SK-N-MC (cell line): Measurements from ENCODE around the gene NDUFAF8.

Experiments
- DNase-seq: peaks from one replicate; pipeline ENCODE4 v3.0.0-alpha.2; 2011; ENCODE audit warnings: low read depth, low spot score
- H3K27ac ChIP-seq: fragments of 200-600 bp; sonication (generic); 2 replicates; pipeline ENCODE4 v1.5.1; 2016; ENCODE audit warnings: mixed run types
- H3K36me3 ChIP-seq: fragments of 200-600 bp; sonication (generic); 2 replicates; pipeline ENCODE4 v1.6.1; 2017; ENCODE audit warnings: antibody characterized with exemption, low read length, mixed read lengths; ENCODE audit not compliant: insufficient read depth
- H3K4me3 ChIP-seq: fragments of 200-600 bp; sonication (generic); 2 replicates; pipeline ENCODE4 v1.5.1; 2016
- H3K9ac ChIP-seq: fragments of 200-600 bp; sonication (generic); 2 replicates; pipeline ENCODE4 v1.8.0; 2017; ENCODE audit warnings: mixed run types, mixed read lengths; ENCODE audit not compliant: insufficient read length
- H3K9me3 ChIP-seq: fragments of 200-600 bp; sonication (generic); 2 replicates; pipeline ENCODE4 v1.6.1; 2017; ENCODE audit warnings: low read depth, mild to moderate bottlenecking, antibody characterized with exemption, low read length, moderate library complexity, mixed read lengths
- EZH2 ChIP-seq: fragments of 200-600 bp; sonication (generic); IDR thresholded peaks from one replicate; pipeline ENCODE4 v1.6.1; 2017; ENCODE audit warnings: antibody characterized with exemption
- FOXP2 ChIP-seq: optimal IDR thresholded peaks from 2 replicates; pipeline ENCODE3; 2011; ENCODE audit warnings: mild to moderate bottlenecking, moderate library complexity; ENCODE audit not compliant: insufficient read depth; ENCODE audit errors: extremely low read length, control extremely low read depth
- POLR2AphosphoS5 ChIP-seq: IDR thresholded peaks from 2 replicates; pipeline ENCODE4 v1.6.1; 2012; ENCODE audit warnings: mild to moderate bottlenecking, low read depth, low read length, borderline replicate concordance

NDUFAF8 gene

DNA sequence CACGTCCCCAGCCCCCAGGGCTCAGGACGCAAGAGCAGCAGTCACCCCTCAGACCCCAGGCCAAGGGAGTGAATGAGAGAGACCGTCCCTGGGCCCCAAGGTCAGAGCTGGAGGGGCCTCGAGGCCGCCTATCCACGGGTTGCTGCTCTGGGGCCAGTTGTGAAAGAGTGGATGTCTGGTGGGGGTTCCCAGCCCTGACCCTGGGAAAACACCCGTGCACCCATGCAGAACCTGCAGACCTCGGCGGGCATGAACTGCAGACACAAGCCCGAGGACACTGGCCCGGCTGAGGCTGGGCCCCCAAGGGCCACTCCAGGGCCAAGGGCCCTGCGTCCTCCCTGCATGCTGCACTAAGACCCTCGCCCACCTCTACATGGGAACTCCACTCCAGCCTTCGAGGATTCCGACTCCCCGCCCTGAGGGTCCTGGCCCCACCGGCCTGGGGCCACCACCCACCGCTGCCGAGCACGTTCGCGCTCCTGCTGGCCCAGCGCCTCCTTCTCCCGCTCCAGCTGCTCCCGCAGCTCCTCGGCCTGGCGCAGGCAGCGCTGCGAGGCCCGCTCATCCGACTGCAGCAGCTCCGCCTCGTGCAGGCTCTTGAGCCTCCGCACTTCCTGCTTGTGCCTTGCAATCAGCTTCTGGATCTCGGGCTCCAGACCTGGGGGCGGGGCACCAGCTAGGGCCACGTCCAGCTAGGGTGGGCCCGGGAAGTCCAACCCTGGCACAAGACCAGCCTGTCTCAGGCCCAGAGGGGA is 45.5 kb upstream of the NDUFAF8 start:
- no peak for DNase-seq
- no peaks in the 10 kb centered on the region for H3K9me3 ChIP-seq
- no peak overlapping the region for H3K4me3 ChIP-seq
- no peak overlapping the region for H3K9ac ChIP-seq
- TF ChIP-seq POLR2AphosphoS5, result no peak
- no peak for TF ChIP-seq EZH2
- TF ChIP-seq FOXP2, result no peak
- no peaks in the 10 kb centered on the region for H3K36me3 ChIP-seq
- no peak overlapping the region for H3K27ac ChIP-seq

DNA sequence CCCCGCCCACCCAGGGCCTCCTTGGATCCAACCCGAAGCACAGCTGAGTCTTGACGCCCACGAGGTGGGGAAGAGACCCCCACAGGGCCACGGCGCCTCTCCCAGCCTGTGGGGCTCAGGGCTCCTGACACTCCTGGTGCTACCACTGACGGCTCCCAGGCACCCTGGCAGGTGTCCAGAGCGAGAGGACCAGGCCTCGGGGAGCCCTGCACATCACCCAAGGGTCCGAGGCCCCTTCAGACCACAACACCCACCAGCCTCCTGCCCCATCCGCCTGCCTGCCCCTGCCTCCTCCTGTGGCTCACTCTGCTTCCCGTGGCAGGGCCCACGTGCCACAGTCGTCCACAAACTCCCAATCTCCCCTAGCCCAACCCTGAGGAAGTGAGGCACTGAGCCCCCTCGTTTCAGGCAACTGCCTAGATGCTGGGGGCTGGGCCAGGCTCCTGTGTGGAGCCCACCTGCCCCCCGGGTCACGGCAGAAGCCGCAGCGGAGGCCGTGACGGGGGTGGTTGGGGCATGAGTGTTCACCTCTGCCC is 44.8 kb upstream of the NDUFAF8 start:
- DNase-seq, result no peak
- H3K9me3 ChIP-seq, result no peaks in the 10 kb centered on the region
- H3K27ac ChIP-seq, result no peak overlapping the region
- no peak overlapping the region for H3K9ac ChIP-seq
- no peak overlapping the region for H3K4me3 ChIP-seq
- no peaks in the 10 kb centered on the region for H3K36me3 ChIP-seq
- TF ChIP-seq EZH2, result no peak
- no peak for TF ChIP-seq FOXP2
- no peak for TF ChIP-seq POLR2AphosphoS5

DNA sequence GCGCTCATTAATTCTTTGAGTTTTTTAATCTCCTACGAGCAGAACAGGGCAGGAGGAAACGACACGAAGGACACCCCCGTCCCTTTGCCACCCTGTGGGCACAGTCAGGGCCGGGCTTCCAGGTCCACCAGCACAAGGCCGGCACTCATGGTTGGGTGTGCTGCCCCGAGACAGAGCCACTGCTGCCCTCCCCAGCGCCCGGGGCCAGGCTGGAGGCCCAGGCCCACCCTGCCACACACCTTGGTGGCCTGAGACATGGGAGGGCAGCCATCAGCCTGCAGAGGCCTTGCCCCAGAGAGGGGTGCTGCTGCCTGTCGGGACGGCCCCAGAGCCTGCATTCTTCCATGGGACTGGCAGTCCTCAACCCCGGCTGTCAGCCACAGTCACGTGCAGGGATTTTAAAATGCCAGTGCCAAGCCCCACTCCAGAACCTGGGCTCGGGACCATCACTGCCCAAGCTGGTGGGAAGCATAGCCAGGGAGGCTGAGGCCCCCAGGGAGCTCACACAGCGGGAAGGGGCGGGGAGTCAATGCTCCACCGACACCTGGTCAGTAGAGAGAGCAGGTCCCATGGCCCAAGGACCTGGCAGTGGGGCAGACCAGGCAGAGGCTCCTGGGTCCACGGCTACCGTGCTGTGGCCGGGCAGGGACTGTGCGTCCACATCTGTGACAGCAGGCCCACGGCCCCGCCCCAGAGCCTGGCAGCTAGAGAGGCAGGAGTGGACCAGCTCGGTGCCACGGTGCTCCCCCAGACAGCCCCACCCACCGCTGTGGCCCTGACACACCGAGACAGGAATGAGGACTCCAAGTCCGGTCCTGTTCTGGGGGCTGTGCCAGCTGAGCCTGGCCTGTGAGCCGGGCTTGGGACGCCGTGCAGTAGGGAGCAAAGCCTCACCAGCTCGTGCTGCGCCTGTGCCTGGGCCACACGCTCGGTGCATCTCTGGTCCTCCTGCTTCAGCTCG is 43.9 kb upstream of the NDUFAF8 start:
- Histone ChIP-seq H3K4me3 (no peak overlapping the region), H3K9me3 (no peaks in the 10 kb centered on the region), H3K27ac (no peak overlapping the region), H3K9ac (no peak overlapping the region), H3K36me3 (no peaks in the 10 kb centered on the region)
- DNase-seq, result no peak
- TF ChIP-seq EZH2 (no peak), POLR2AphosphoS5 (no peak), FOXP2 (no peak)

DNA sequence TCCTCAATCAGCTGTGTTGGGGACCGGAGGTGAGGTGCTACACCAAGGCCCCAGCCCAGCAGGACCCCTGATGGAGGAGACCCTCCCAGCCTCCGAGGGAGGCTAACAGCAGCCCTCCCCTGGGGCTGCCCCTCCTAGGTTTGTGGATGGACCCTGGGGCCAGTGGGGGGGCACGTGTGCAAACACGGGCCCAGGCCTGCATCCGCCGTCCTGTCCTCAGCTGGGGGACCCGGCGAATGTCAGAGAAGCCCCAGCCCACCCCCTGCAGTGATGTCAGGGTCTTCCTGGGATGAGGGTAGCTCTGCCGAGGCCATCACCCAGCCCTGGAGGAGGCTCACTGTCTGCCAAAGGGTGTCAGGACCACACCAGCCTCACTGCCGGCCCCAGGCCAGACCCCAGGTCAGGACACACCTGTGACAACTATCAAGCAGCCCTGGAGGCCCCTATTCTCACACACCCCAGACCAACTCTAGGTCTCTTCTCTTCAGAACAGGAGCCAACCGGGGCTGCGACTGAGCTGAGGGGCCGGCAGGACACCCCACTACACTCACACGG is 43.1 kb upstream of the NDUFAF8 start:
- Histone ChIP-seq H3K4me3 (no peak overlapping the region), H3K9me3 (no peaks in the 10 kb centered on the region), H3K36me3 (no peaks in the 10 kb centered on the region), H3K9ac (no peak overlapping the region), H3K27ac (no peak overlapping the region)
- TF ChIP-seq POLR2AphosphoS5 (no peak), FOXP2 (no peak), EZH2 (no peak)
- DNase-seq, result no peak

DNA sequence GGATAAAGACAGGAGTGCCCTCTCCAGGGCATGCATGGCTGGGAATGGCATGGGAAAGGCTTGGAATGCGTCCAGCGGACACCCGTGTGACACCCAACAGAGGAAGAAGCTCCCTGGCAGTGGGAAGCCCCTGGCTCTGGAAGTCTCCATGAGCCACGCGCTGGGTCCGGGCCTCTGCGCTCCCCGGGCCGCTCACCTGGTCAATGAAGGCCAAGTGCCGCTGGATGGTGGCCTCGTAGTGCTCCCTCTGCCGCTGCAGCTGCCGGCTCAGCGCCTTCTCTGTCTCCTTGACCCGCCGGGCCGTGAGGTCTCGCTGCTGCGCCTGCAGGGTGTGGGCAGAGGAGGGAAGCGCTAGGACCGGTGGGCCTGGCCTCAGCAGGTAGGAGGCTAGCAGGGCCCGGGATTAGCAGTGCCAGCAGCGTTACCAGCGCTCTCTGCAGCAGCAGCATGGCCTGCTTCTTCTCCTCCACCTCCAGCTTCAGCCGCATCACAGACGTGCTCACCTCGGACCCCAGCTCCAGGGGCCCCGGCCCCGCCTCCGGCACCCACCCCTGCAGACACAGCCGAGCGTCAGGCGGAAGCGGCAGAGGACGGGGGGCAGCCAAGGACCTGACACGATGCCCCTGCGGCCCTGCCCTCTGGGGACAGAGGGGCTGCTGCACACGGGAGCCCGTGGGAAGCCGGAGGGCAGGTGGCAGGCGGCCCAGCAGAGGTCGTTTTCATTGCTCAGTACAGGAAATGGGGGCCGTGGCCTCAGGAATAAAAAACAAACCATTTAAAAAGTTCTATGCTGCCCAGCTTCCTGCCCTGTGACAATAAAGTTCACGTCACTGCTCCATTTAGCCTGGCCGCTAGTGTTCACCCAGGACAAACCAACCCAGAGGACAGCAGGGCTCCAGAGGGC is 42.4 kb upstream of the NDUFAF8 start:
- TF ChIP-seq POLR2AphosphoS5, result no peak
- H3K36me3 ChIP-seq, result no peaks in the 10 kb centered on the region
- H3K4me3 ChIP-seq, result no peak overlapping the region
- H3K27ac ChIP-seq, result no peak overlapping the region
- no peak for DNase-seq
- no peaks in the 10 kb centered on the region for H3K9me3 ChIP-seq
- no peak overlapping the region for H3K9ac ChIP-seq

DNA sequence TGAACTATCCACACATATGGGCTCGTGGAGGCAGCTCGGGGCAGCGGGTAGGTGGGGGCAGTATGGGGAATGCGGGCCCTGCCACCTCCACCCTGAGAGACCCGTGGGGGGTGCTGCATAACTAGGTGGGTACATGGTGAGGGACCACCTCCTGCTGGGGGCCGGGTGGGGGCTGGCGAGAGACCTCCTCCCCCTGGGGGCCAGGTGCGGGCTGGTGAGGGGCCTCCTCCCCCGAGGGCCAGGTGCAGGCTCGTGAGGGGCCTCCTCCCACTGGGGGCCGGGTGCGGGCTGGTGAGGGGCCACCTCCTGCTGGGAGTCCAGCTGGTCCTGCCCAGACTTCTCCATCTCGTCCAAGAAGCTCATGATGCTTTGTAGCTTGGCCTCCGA is 41.7 kb upstream of the NDUFAF8 start:
- no peaks in the 10 kb centered on the region for H3K9me3 ChIP-seq
- TF ChIP-seq EZH2 (no peak), FOXP2 (no peak), POLR2AphosphoS5 (no peak)
- H3K9ac ChIP-seq, result no peak overlapping the region
- H3K36me3 ChIP-seq, result no peaks in the 10 kb centered on the region
- DNase-seq, result no peak
- H3K4me3 ChIP-seq, result no peak overlapping the region
- no peak overlapping the region for H3K27ac ChIP-seq

DNA sequence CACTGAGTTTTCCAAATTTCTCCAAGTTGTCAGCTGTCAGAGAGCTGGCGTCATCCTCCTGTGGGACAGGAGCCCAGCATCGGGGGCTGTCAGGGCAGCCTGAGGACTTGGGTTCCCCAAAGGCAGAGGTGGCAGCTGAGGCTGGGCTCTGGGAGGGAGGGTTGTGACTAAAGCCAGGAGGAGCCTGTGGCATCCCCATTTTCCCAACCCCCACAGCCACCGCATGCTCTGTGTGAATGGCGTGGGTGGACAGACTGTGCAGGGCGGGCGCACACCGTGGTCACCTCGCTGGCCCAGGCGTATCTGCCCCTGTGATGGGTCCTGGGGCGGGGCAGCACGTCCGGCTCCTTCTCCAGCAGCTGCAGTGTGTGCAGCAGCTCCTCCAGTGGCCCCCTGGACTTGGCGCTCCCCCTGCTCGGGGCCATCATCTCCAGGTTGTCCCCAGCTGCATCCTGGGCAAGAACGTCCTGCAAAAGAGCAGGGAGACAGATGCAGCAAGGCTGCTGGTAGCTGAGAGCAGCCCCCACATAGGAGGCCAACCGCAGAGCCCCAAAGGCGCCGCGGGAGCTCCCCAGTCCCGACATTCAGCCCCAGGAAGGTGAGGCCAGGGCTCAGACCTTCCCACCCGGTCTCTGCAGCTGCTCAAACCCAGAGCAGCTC is 41.2 kb upstream of the NDUFAF8 start:
- no peak for DNase-seq
- Histone ChIP-seq H3K27ac (no peak overlapping the region), H3K4me3 (no peak overlapping the region), H3K9ac (no peak overlapping the region), H3K36me3 (no peaks in the 10 kb centered on the region), H3K9me3 (no peaks in the 10 kb centered on the region)
- no peak for TF ChIP-seq EZH2
- no peak for TF ChIP-seq POLR2AphosphoS5
- TF ChIP-seq FOXP2, result no peak
